DMS153 treated with DMSO at 0.1 percent for 48 hours (cell line): ENCODE measurements around the gene FCRL6.

Experiments
- DNase-seq: peaks from one replicate; lab custom pipeline; 2025; ENCODE audit not compliant: unreplicated experiment; lab: John Stamatoyannopoulos, UW

Gene FCRL6

GRCh38 chr1:159798893-159799292 lies 3.3 kb upstream of the FCRL6 start:
- peak; percentile 95 for DNase-seq

- DNase-seq: no peak
These were observed 2.6 kb upstream of the FCRL6 start for GRCh38 chr1:159799446-159799985.

- no peak for DNase-seq
These were observed 1.8 kb upstream of the FCRL6 start for GRCh38 chr1:159800177-159800930.

GRCh38 chr1:159803956-159804689 lies 2.0 kb downstream of the FCRL6 start:
- no peak for DNase-seq

GRCh38 chr1:159804924-159805323 lies 2.8 kb downstream of the FCRL6 start:
- DNase-seq: no peak

GRCh38 chr1:159815926-159816325 lies 13.8 kb downstream of the FCRL6 start:
- DNase-seq: no peak

GRCh38 chr1:159817276-159818041 lies 15.3 kb downstream of the FCRL6 start:
- peak; percentile 98 for DNase-seq

GRCh38 chr1:159821171-159821867 lies 19.2 kb downstream of the FCRL6 start:
- no peak for DNase-seq

GRCh38 chr1:159823406-159823805 lies 21.2 kb downstream of the FCRL6 start:
- no peak for DNase-seq

- DNase-seq: no peak
These were observed 23.4 kb downstream of the FCRL6 start for GRCh38 chr1:159825564-159825963.

- no peak for DNase-seq
These were observed 24.4 kb downstream of the FCRL6 start, which contains the start of gene SLAMF8 for GRCh38 chr1:159826441-159827101. SLAMF8 (plus strand) TSS chr1:159826873; CDS start chr1:159826899, 26 bp downstream.

GRCh38 chr1:159827102-159827490 lies 24.9 kb downstream of the FCRL6 start:
- DNase-seq: no peak

- no peak for DNase-seq
These were observed 25.4 kb downstream of the FCRL6 start for GRCh38 chr1:159827549-159827948.

GRCh38 chr1:159828176-159828575 lies 26.0 kb downstream of the FCRL6 start:
- DNase-seq: peak; percentile 36

GRCh38 chr1:159828581-159829272 lies 26.6 kb downstream of the FCRL6 start:
- DNase-seq: no peak

GRCh38 chr1:159829273-159829634 lies 27.1 kb downstream of the FCRL6 start:
- DNase-seq: peak; percentile 81

GRCh38 chr1:159829822-159830465 lies 27.8 kb downstream of the FCRL6 start:
- DNase-seq: no peak

GRCh38 chr1:159830722-159831121 lies 28.6 kb downstream of the FCRL6 start:
- DNase-seq: no peak
